HCT116 (cell line): ENCODE data around the gene TLL2. TPM values are rescaled to one million over a fixed set of nuclear protein-coding genes. Genes with fewer than 3 reads are reported as not detected.
A peak's percentile ranks its signal among the peaks of the same experiment; 100 is the strongest.

Experiments used
- ATAC-seq: fragments of 200-7000 bp; cut with Tn5 transposase; 2 replicates; pipeline ENCODE4 v1.9.1; 2020; ENCODE audit warnings: mild to moderate bottlenecking, moderate library complexity
- BruUV-seq: library from RNA; stranded (reverse); fragments of 400-500 nt; replicated peaks from 2 replicates; lab custom pipeline; 2021; lab: Mats Ljungman, UMichigan
- CTCF ChIA-PET: fragments of 300-600 bp; sonication (Branson Sonifier 250); formaldehyde crosslinking; loops from one replicate; lab custom pipeline; 2021; ENCODE audit warnings: antibody characterized with exemption; lab: Charles Lee
- POLR2A ChIA-PET: fragments of 300-600, 350-600 bp; sonication (Branson Sonifier 250); formaldehyde crosslinking; loops from one replicate; lab custom pipeline; 2021; ENCODE audit warnings: antibody characterized with exemption; lab: Charles Lee
- RAD21 ChIA-PET, 2 experiments: fragments of 300-600 bp; sonication (Branson Sonifier 250); formaldehyde crosslinking; loops; one replicate each; lab custom pipeline; 2023; ENCODE audit warnings: low total read pairs in 2 of 2; ENCODE audit not compliant: uncharacterized antibody in 2 of 2, unreplicated experiment in 2 of 2, low non-redundant PET in 1 of 2; lab: Charles Lee
- DNase-seq: peaks from one replicate; pipeline ENCODE4 v3.0.0-alpha.2; 2010; ENCODE audit warnings: low read depth, low spot score
- H2AFZ ChIP-seq: fragments of 200-600 bp; shearing (Covaris generic), sonication (generic); 2 replicates; pipeline ENCODE4 v1.6.1; 2017; ENCODE audit warnings: low read depth, mixed run types, mixed read lengths, antibody characterized with exemption, low read length; ENCODE audit not compliant: poor library complexity, severe bottlenecking
- H3K27ac ChIP-seq: 2 replicates; pipeline ENCODE4 v1.5.1; 2012; ENCODE audit warnings: low read depth, low read length
- H3K27me3 ChIP-seq: fragments of 200-600 bp; sonication (generic); 2 replicates; pipeline ENCODE4 v1.6.1; 2016; ENCODE audit warnings: mixed run types, low read length, mixed read lengths; ENCODE audit not compliant: insufficient read depth
- H3K36me3 ChIP-seq, 2 experiments: fragments of 200-500 bp in 1 of 2; fragments of 200-600 bp in 1 of 2; sonication (Bioruptor generic) in 1 of 2; sonication (generic) in 1 of 2; 2 replicates each; pipeline versions ENCODE4 v1.5.1 to v1.6.1; 2014 to 2016; ENCODE audit warnings: low read length in 2 of 2, inconsistent platforms in 1 of 2, mixed read lengths in 1 of 2, mixed run types in 1 of 2; ENCODE audit not compliant: insufficient read depth in 2 of 2, control insufficient read depth in 1 of 2
- H3K4me1 ChIP-seq, 2 experiments: fragments of 200-600 bp in 1 of 2; sonication (generic) in 1 of 2; 2 replicates each; pipeline versions ENCODE4 v1.5.1 to v1.6.1; 2012 to 2017; ENCODE audit warnings: low read length in 2 of 2, inconsistent platforms in 1 of 2, mild to moderate bottlenecking in 1 of 2, mixed read lengths in 1 of 2, mixed run types in 1 of 2, moderate library complexity in 1 of 2; ENCODE audit not compliant: insufficient read depth in 2 of 2, control insufficient read depth in 1 of 2
- H3K4me2 ChIP-seq: fragments of 200-600 bp; sonication (generic); 2 replicates; pipeline ENCODE4 v1.6.1; 2017; ENCODE audit warnings: mixed run types, low read length, mixed read lengths
- H3K4me3 ChIP-seq, 2 experiments: fragments of 200-600 bp in 1 of 2; sonication (generic) in 1 of 2; replicated peaks in 1 of 2; 2 replicates each; pipeline ENCODE4 v1.5.1; 2011 to 2016; ENCODE audit warnings: low read length in 2 of 2, control low read depth in 1 of 2, low read depth in 1 of 2, mild to moderate bottlenecking in 1 of 2, mixed read lengths in 1 of 2, mixed run types in 1 of 2
- H3K79me2 ChIP-seq: fragments of 200-600 bp; sonication (generic); 2 replicates; pipeline ENCODE4 v1.6.1; 2017; ENCODE audit warnings: mild to moderate bottlenecking, mixed run types, low read length, moderate library complexity, mixed read lengths; ENCODE audit not compliant: insufficient read depth
- H3K9ac ChIP-seq: fragments of 200-600 bp; sonication (generic); 2 replicates; pipeline ENCODE4 v1.6.1; 2016; ENCODE audit warnings: low read length, mixed read lengths
- H3K9me2 ChIP-seq: fragments of 200-600 bp; sonication (generic), shearing (Covaris generic); 2 replicates; pipeline ENCODE4 v1.6.1; 2017; ENCODE audit warnings: mixed run types, mild to moderate bottlenecking, moderate library complexity; ENCODE audit not compliant: insufficient read depth
- H3K9me3 ChIP-seq, 2 experiments: fragments of 200-500 bp in 1 of 2; fragments of 200-600 bp in 1 of 2; sonication (Bioruptor generic) in 1 of 2; sonication (generic) in 1 of 2; 2 replicates each; pipeline ENCODE4 v1.6.1; 2014 to 2017; ENCODE audit warnings: low read length in 2 of 2, mixed read lengths in 2 of 2, inconsistent platforms in 1 of 2, low read depth in 1 of 2, mild to moderate bottlenecking in 1 of 2, mixed run types in 1 of 2, moderate library complexity in 1 of 2; ENCODE audit not compliant: control insufficient read depth in 1 of 2, insufficient read depth in 1 of 2
- H4K20me1 ChIP-seq: fragments of 200-600 bp; sonication (generic), shearing (Covaris generic); 2 replicates; pipeline ENCODE4 v1.6.1; 2017; ENCODE audit warnings: mixed run types, mild to moderate bottlenecking, moderate library complexity; ENCODE audit not compliant: insufficient read depth
- CEBPB ChIP-seq: IDR thresholded peaks from 2 replicates; pipeline ENCODE4 v1.6.1; 2012; ENCODE audit warnings: low read depth
- CTCF ChIP-seq, 3 experiments: fragments of 200-600 bp in 1 of 3; sonication (generic) in 1 of 3; IDR thresholded peaks in 2 of 3; conservative IDR thresholded peaks in 1 of 3; 2 replicates each; pipeline ENCODE4 v1.5.1; 2012 to 2017; ENCODE audit warnings: low read depth in 2 of 3, low read length in 2 of 3, antibody characterized with exemption in 1 of 3, borderline replicate concordance in 1 of 3, control low read depth in 1 of 3, mild to moderate bottlenecking in 1 of 3, mixed read lengths in 1 of 3, mixed run types in 1 of 3, moderate library complexity in 1 of 3; ENCODE audit not compliant: insufficient read depth in 1 of 3
- EGR1 ChIP-seq: IDR thresholded peaks from 2 replicates; pipeline ENCODE4 v1.6.1; 2012; ENCODE audit warnings: low read depth
- EZH2 ChIP-seq: fragments of 200-600 bp; sonication (generic); IDR thresholded peaks from 2 replicates; pipeline ENCODE4 v1.6.1; 2017; ENCODE audit warnings: antibody characterized with exemption, mixed run types
- EZH2phosphoT487 ChIP-seq: fragments of 200-600 bp; IDR thresholded peaks from 2 replicates; pipeline ENCODE4 v1.6.1; 2018; ENCODE audit warnings: antibody characterized with exemption, borderline replicate concordance
- JUND ChIP-seq: IDR thresholded peaks from 2 replicates; pipeline ENCODE4 v1.6.1; 2012
- SP1 ChIP-seq: IDR thresholded peaks from 2 replicates; pipeline ENCODE4 v1.6.1; 2012; ENCODE audit warnings: low read depth
- ZFX ChIP-seq: fragments of 450-650 bp; IDR thresholded peaks from 2 replicates; pipeline ENCODE4 v1.6.1; 2017
- intact Hi-C: fragments of 100-400 bp; cut with micrococcal nuclease; formaldehyde crosslinking; loops from 2 replicates; pipeline ENCODE4 v1.10.0; 2022
- total RNA-seq: library from RNA; stranded (reverse); gene quantifications from one replicate; pipeline ENCODE4 v1.2.1, GENCODE V29; 2021; ENCODE audit not compliant: unreplicated experiment
- TF ChIP-seq, protein P1 (sequence below): IDR thresholded peaks from 2 replicates; pipeline ENCODE4 v1.6.1; 2011; ENCODE audit warnings: mild to moderate bottlenecking, low read length, moderate library complexity; ENCODE audit not compliant: insufficient replicate concordance; ENCODE audit errors: extremely low read depth

TLL2 gene
- total RNA-seq, 1 experiment from 2014 or later, result 1.3 TPM

GRCh38 chr10:96512524-96513304, 1.0 kb downstream of the TLL2 start:
- no peak for DNase-seq
- no TSS peak for BruUV-seq
- no peaks in the 10 kb centered on the region for H3K79me2 ChIP-seq
- intact Hi-C loops, result no loop called here
- no peaks in the 10 kb centered on the region for H3K9me3 ChIP-seq
- H3K4me2 ChIP-seq, result peak overlapping the region; percentile 90
- H2AFZ ChIP-seq, result no peak overlapping the region
- ATAC-seq, result no peak
- H3K27me3 ChIP-seq, result no peaks in the 10 kb centered on the region
- ChIA-PET RAD21 (no interaction called here), POLR2A (no interaction called here), CTCF (interaction anchor here (1.4 to 2.8 kb wide), 5 partner anchors 11 to 142 kb away, joined by 3 to 11 read pairs (median 9); no protein-coding TSS in a partner anchor)
- H3K27ac ChIP-seq, result no peak overlapping the region
- H3K9me2 ChIP-seq, result no peaks in the 10 kb centered on the region
- peak overlapping the region in 1 of 2 experiments; percentile 58; a peak in 3 of 4 replicates for H3K4me3 ChIP-seq
- no peaks in the 10 kb centered on the region for H3K36me3 ChIP-seq
- H3K4me1 ChIP-seq, result peaks cover 0 to 24% of the 10 kb centered on the region in 2 experiments; a peak in 2 of 4 replicates
- H3K9ac ChIP-seq, result no peak overlapping the region
- no peak for TF ChIP-seq ZFX
- TF ChIP-seq, protein P1, sequence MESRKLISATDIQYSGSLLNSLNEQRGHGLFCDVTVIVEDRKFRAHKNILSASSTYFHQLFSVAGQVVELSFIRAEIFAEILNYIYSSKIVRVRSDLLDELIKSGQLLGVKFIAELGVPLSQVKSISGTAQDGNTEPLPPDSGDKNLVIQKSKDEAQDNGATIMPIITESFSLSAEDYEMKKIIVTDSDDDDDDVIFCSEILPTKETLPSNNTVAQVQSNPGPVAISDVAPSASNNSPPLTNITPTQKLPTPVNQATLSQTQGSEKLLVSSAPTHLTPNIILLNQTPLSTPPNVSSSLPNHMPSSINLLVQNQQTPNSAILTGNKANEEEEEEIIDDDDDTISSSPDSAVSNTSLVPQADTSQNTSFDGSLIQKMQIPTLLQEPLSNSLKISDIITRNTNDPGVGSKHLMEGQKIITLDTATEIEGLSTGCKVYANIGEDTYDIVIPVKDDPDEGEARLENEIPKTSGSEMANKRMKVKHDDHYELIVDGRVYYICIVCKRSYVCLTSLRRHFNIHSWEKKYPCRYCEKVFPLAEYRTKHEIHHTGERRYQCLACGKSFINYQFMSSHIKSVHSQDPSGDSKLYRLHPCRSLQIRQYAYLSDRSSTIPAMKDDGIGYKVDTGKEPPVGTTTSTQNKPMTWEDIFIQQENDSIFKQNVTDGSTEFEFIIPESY, result no peak
- TF ChIP-seq EZH2, result no peak
- no peak for TF ChIP-seq CTCF (IDR thresholded peaks at IDR 0.05 in 2 of 3, conservative IDR thresholded peaks at IDR 0.05 in 1 of 3; ENCODE audit: borderline replicate concordance in 1 of 3, insufficient read depth in 1 of 3, low read depth in 2 of 3, low read length in 2 of 3)
- no peak for TF ChIP-seq CEBPB
- no peak for TF ChIP-seq SP1
- no peak for TF ChIP-seq EZH2phosphoT487
- TF ChIP-seq EGR1, result no peak
- no peak for TF ChIP-seq JUND
- TF ChIP-seq, all 23 proteins: peak for 0
- no peaks in the 10 kb centered on the region for H4K20me1 ChIP-seq
